ENCODE data around the gene MTARC2.

MTARC2 gene

DNA sequence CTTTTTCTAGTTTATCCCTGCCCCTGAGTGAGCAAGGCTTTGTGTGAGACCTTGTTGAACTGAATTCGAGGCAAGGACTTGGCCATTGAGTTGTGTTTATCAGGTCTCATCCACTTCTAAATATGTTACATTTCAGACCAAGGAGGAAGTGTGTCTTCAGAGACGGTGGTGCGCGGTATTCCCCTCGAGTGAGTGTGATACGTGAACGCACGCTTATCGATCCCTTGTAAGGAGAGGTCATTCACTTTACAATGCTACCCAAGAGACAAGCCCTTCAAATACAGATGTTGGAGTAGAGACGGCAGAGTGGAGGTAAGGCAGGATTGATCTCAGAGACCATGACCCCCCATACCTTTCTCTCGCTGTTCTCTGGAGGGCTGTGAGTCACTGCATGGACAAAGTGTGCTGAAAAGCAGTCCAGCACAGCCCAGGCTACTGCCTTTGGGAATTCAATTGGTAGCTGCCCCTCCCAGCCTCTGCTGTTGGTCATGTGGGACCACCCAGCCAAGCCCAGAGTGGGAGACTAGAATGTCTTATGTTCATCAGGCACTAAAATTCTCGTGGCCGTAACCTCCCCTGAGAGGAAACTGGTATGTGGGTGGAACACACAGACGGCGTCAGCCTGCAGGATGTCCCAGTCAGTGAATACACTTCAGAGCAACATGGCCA lies 22.3 kb downstream of the MTARC2 start:
- no peak for DNase-seq

DNA sequence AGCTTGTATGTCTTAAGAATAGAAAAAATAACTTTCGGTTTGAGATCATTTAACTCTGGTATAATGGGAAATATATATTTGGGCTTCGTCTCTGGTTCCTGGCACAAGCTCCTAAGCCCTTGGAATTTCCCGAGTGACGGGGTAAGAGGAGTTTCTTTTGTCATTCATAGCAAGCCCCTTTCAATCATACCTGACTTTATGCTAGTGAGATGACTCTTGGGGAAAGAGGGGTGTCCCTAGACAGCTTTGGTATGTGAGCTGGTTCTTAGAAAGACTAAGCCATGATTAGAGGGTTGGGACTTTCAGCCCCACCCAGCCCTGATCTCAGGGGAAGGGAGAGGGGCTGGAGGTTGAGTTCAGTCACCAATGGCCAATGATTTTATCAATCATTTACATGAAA lies 24.7 kb downstream of the MTARC2 start:
- DNase-seq: no peak

DNA sequence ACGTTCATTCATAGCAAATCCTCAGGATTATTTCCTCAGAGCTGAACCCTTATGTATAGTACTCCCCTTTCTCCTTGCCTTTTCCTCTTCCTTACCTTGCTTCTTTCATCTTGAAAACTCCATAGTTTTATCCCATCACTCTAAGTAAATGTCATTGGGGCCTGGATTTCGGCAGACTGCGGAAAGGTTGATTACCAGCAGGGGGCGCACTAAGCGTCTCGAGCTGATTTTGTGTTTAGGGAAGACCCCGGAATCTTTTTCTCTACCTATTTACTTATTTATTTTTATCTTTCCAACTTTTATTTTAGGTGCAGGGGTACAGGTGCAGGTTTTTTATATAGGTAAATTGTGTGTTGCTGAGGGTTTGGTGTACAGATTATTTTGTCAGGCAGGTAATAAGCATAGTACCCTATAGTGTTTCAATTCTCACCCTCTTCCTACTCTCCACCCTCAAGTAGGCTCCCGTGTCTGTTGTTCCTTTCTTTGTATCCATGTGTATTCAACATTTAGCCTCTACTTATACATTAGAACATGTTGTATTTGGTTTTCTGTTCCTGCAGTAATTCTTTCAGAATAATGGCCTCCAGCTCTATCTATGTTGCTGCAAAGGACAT lies 27.2 kb downstream of the MTARC2 start:
- peak in 2 of 5 donors; percentile 6 to 11 for DNase-seq

DNA sequence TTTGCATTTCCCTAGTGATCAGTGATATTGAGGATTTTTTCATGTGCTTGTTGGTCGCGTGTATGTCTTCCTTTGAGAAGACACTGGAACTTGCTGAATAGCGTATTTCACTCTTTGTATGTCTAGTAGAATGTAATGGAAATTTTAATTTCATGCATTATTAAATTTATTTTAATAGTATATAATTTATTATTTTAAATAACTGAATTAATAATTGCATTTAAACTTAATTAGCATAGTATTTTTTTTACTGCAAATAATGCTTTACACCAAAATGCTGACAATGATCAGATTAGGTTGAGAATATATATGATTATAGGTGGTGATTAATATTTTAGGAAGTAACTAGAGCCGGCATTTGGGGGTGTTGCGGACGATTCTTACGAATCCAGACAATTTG lies 28.1 kb downstream of the MTARC2 start:
- no peak for DNase-seq

DNA sequence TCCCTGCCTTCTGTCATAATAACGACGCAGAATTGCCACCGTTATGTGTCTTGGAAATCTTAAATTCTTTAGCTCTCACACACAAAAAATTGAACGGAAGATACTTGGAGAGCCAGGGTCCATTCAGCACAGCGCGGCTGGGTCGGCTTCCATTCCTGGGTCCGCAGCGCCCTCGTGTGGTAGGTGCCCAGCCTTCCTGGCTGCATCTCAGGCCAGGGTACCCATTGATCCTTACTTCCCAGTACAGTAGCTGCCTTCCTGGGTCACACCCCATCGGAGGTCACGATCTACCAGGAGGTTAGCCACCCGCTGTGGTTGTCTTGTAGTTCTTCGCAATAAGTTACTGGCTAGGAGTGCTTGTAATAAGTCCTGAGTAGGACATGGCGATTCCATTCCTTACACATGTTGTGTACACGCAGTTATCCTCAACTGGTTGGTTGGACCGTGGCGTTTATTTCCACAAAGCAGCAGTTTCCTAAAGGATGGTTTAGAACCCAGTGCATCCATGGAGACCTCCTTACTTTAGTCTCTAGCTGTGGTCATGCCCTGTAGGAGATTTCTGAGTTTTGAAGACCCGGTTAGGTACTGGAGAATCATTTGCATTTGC lies 28.7 kb downstream of the MTARC2 start:
- peak; percentile 20 to 52 (median 38) for DNase-seq

DNA sequence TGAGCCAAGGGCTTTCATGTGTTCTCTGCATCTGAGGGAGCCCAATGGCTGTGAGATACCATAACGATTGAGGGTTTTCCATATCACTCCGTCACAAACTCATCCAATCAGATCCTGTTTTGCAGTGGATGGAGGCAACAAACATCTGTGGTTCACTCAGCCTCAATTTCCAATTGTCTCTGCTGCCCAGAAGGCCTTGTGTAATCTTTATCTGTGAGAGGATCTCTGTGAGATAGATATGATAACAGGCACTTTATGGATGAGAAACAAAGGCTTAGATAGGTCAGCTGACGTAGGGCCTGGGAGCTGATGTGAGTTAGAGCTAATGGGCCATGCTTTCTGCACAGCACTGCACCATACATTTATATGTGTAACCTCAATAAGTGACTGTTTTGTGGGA lies 35.3 kb downstream of the MTARC2 start:
- no peak for DNase-seq

DNA sequence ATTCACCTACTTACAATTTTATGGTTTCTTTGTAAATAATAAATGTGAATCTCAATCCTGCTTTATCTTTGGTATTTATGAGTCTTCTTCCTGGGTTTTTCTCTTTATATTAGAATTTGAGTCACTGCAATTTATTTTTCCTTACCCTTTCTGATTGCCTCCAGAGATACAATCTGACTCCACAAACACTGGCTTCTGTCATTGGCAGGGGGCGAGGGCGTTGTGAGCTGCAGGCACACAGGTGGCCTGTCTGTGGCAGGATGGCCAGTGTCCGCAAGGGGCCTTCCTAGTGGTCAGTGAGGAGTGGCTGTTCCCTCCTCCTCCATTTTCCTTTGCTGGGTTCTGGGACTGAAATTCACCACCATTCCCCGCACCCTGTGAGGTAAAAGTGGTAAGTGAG lies 36.6 kb downstream of the MTARC2 start:
- DNase-seq: no peak

DNA sequence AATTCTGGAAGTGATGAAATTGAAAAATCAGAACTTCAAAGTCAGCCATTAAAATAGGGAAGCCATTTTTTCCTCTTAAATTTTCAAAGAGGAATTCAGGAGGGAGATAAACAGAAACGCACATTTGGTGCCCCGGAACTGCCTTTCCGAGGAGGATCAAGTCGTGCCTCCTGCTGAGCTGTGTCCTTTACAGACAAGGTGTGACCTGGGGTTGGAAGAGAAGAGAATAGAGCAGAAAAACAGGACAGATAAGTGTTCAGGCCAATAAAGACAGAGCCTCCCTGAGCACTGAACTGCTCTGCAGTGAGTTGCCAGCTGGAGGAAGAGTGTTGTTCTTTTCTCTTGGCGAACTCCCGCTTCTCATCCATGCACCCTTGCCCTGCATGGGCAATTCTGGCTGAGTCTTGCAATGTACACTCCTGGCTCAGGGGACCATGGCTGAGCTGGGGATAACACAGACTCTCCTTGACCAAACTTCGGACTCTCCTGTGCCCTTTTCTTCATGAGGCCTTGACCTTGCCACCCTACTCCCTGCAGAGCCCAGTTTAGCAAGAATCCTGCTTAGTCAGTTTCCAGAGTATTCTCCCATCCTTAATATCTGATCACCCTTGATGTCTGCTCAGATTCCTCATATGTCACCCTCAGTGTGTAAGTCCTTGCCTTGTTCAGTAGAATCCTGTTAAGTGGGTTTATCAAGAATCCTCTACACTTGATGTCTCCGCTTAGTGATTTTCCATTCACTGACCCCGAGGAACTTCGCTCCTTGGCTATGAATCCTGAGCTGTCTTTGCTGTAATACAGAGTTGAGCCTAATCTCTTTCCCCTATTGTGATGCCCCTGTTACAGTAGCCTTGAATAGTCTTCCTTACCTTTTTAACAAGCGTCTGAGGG lies 37.3 kb downstream of the MTARC2 start:
- DNase-seq: no peak

DNA sequence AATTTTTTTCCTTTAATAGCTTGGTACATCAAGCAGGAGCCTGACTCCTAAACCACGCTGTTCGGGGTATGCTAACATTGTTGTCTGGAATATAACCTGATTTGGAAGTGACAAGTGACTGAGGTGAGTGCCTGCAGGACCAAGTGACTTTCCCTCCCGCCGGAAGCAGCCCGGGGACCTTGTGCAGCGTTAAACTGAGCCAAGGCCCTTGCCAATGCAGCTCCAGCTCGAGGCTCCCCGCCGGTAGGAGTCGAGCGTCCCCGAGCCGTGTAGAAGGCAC lies 37.9 kb downstream of the MTARC2 start:
- no peak for DNase-seq

DNA sequence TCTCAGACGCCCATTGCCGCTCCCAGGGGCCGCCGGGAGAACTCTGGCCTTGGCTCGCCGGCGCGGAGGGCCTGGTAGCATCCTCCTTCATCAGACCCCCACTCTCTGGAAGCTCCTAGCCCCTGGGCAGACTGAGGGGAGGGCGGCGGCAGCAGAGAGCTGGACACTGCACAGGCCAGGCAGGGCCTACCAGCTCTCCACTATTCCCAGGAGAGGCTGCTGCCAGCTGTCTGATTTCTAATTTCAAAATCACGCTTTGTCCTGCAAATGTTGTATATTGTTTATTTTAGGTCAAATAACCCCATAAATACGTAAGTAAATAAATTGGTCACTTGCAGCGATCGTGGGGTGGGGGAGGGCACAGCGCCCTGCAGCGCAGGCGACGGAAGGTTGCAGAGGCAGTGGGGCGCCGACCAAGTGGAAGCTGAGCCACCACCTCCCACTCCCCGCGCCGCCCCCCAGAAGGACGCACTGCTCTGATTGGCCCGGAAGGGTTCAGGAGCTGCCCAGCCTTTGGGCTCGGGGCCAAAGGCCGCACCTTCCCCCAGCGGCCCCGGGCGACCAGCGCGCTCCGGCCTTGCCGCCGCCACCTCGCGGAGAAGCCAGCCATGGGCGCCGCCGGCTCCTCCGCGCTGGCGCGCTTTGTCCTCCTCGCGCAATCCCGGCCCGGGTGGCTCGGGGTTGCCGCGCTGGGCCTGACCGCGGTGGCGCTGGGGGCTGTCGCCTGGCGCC lies 38.4 kb downstream of the MTARC2 start, which contains the start of gene MTARC1:
Gene MTARC1, plus strand, starts transcription at position 577 of the 732 bp plus-strand sequence. Its CDS starts 32 bp downstream, at position 609.
- DNase-seq: no peak

DNA sequence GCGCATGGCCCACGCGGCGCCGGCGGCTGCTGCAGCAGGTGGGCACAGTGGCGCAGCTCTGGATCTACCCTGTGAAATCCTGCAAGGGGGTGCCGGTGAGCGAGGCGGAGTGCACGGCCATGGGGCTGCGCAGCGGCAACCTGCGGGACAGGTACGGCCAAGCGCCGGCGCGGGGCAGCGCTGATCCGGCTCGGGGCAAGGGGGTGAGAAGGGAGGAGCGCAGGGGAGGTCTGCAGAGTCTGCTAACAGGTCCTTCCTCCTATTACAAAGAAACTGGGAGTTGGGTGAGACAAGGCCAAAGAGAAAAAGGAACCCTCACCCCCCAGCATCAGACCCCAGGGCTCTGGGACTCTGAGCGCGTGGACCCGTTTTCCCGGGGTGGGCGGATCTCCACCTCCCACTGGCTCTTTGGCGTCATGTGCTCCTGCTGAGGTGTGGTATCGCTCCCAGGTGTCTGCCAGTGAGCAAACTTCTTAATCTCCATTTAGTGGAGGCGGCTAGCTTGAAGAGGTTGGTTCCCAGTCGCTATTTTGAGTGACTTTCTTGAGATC lies 39.0 kb downstream of the MTARC2 start:
- no peak for DNase-seq

DNA sequence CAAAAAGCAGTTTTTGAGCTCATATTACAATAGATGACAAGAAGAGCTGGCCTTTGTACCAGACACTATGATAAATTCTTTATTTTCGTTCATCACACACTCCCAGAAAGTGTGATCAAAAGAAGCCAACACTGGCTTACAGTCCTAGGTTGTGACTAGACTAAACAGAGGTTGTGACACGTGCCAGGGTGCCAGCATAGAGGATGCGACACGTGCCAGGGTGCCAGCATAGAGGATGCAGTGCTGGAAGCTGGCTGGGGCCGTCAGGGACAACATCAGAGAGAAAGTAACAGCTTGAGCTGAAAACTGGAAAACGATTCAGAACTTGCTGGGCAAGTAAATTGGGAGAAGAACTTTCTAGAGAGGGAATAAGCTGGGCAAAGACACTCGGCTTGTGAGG lies 40.8 kb downstream of the MTARC2 start:
- no peak for DNase-seq

DNA sequence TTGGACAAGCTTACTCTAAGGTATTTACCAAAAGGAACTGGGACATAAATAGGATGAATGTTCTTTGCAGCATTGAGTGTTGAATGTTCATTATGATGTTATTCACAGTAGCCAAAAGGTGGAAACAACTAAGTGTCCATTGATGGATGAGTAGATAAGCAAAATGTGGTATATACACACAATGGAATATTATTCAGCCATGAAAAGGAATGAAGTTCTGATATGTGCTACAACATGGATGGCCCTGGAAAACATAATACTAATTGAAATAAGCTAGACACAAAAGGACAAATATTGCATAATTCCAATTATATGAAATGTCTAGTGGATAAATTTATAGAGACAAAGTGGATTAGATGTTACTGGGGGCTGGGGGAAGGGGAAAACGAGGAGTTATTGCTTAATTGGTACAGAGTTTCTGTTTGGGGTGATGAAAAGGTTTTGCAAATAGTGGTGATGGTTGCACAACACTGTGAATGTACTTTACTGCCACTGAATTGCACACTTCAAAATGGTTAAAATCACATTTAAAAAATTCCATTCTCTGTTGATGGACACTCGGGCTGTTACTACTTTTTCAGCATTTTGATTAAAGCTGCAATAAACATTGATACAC lies 41.5 kb downstream of the MTARC2 start:
- no peak for DNase-seq

DNA sequence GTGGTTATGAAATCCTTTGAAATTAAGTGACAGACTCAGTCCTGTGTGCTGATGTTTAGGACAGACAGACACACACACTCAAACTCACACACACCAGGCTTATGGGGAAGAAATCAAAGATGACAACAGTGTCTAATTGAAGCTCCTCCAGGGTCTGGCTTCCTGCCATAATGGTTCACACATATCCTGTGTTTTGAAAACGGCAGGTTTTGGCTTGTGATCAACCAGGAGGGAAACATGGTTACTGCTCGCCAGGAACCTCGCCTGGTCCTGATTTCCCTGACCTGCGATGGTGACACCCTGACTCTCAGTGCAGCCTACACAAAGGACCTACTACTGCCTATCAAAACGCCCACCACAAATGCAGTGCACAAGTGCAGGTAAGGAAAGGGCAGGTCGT lies 43.2 kb downstream of the MTARC2 start:
- DNase-seq: no peak

DNA sequence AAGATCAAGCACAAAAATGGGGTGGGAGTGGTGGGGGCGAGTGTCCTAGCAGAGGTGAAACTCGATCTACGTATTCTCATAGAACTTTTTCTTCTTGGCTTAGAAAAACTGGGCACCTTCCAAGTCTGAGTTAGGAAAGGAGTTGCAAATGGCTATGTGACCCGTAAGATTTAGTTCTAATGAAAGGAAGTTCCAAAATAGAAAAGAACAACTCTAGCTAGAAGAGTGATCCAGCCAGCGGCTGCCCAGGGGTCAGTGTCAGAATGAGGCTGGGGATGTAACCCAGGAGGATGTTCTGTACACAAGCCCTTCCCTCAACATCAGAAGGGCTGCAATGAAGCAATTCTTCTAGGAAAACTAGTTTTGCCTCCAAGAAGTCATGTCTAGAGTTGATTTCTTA lies 43.8 kb downstream of the MTARC2 start:
- no peak for DNase-seq

DNA sequence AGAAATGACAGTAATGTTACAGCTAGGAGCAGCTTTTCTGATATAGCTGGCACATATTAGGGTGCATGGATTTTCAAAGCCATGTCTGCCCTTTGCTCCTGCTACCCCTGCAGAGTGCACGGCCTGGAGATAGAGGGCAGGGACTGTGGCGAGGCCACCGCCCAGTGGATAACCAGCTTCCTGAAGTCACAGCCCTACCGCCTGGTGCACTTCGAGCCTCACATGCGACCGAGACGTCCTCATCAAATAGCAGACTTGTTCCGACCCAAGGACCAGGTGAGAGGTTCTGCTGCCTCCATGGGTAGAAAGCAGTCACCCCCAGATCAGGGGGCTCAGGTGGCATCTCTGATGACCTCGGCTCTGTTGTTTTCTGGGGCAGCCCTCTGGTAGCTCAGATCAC lies 48.4 kb downstream of the MTARC2 start:
- DNase-seq: no peak

DNA sequence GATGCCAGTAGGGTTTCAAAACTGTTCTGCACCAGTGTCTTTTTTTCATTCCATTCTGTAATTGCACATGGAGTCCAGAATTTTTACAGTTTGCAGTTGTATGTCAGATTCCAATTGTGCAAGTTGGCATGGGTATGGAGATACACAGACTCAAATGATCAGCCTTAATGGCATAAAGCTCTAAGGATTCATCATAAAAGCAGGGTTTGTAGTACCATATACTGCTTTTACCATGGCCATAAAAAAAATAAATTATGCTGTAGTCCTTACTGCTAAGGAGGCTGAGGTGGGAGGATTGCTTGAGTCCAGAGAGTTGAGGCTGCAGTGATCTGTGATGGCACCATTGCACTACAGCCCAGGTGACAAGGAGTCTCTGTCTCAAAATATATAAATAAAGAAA lies 48.9 kb downstream of the MTARC2 start:
- no peak for DNase-seq

DNA sequence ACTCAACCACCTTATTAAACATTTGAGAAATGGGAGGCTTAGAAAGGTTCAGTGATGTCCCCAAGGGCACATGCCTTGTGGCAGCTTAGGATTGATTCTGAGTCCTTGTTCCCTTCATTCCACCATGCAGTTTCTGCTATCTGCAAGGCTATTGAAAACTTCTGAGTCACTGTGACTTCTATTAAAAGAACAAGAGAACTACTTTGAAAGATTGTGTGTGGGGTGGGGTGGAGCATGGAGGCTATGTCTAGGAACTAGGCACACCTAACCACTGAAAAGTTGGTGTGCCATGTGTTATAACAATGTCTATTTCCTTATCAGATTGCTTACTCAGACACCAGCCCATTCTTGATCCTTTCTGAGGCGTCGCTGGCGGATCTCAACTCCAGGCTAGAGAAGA lies 49.4 kb downstream of the MTARC2 start:
- DNase-seq: no peak

DNA sequence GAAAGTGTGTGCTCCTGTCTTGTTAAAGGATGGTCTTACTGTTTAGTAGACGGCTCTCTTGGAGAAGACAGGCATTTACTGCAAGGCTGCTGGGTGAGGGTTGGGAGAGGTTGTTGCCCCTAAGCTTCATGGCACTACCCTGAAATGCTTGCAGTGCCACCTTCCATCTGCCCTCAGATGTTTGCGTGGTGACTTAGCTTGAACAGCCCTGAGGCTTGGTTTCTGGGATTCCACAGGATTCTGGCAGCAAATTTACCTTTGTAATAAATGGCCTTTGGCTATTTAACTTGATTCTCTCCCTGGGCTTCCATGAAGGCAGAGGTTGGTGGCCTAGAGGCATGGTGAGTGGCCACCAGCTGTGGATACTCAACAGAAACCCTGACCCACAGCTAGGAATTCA lies 50.2 kb downstream of the MTARC2 start:
- DNase-seq: no peak

DNA sequence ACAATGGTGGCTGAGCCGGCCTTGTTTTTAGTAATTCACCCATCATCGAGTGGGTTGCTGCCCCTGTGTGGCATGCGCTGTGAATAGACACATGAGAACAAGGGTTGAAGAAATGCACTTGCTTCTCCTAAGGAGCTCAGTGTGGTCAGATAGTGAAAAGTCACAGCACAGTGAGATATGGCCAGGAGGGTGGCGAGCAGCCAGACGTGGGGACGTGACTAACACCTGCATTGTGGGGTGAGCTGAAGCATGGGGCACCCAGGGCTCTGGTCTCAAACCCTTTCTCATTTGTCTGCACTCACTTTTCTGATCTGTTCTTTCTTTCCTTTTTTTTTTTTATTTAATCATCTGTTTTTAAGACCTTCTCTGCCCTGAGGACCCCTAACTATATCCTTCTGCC lies 52.1 kb downstream of the MTARC2 start:
- DNase-seq: no peak

DNA sequence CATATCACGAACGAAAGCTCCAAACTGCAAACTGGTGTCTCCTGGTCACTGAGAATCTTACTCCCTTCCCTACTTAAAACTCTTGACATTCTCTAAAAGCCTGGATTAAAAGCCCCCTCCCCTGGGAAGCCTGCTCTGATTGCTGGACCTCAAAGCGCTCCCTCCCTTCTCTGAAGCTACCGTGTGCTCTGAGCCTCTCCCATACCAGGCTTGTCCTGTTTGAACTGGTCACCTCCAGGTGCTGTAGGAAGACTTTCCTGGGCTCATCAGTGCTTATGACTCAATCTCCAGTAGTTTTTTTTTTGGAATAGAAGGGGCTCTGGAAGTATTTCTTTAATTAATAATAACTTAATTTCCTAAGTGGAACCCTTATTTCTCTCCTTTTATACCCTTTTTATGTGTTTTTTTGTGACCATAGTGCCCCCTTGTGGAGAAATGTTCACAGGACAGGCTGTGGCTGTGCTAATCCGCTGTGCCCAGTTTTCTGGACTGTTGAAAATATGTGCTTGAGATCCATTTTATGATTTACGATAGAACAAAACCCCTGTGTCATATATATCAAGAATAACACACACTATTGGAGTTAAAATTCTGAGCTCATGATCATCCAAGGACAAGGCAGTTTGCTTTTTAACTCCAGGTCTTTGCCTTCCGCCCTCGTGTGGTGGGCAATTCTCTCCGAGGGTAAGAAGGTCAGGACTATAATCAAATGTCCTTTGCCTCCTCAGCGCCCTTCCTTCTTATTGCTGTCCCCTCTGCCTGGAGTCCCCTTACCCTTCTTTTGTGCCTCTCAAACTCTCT lies 55.5 kb downstream of the MTARC2 start:
- peak in 1 of 5 donors; percentile 7 for DNase-seq
